NCI-H748 (cell line): ENCODE measurements around the gene NCKAP5.
A peak's percentile ranks its signal among the peaks of the same experiment; 100 is the strongest.
"Not testable (repeated sequence)": the region's sequence is repeated elsewhere in the genome, so short reads cannot be mapped to it uniquely, and the experiment has no call there.

Experiments
- DNase-seq: peaks from one replicate; lab custom pipeline; 2025; ENCODE audit not compliant: unreplicated experiment; lab: John Stamatoyannopoulos, UW

The NCKAP5 gene

GRCh38 chr2:132860220-132860619 is 708.0 kb downstream of the NCKAP5 start:
- no peak for DNase-seq

DNA sequence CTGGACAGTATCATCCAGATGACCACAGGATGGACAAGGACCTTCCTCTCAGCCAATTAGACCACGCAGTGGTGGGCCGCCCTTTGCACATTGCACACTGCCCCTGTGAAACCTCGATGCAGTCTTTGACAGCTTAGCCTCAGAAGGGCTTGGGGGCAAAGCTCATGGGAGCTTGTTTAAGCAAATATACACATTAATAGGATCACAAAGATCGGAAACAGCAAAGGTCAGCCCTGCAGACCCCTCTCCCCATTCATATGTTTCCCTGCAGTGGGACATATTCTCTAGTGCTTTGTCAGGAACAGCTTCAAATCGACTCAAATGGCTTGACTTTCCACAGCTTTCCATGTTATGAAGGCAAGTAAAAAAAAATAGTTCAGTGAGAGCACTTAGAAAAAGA is 708.7 kb downstream of the NCKAP5 start:
- no peak for DNase-seq

- no peak for DNase-seq
Measured at GRCh38 chr2:132857319-132857718, 710.9 kb downstream of the NCKAP5 start.

DNA sequence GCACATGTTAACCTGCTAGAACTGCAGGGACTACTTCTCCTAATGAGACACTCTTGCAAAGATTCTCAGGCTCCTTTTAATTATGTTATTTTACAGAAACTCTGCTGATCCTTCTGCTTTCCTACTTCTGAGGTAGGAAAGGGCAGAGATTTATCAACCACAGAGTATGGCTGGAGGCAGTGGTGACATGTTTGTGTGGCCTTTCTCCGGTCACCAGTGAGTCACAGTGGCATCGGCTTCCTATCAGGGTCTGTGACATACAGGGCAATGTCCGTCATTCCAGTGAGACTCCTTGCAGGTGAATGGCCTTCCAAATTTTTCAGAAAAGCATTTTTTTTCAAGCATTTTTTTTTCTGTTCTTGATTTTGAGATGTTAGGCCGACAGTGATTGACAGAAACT is 717.6 kb downstream of the NCKAP5 start:
- no peak for DNase-seq

DNA sequence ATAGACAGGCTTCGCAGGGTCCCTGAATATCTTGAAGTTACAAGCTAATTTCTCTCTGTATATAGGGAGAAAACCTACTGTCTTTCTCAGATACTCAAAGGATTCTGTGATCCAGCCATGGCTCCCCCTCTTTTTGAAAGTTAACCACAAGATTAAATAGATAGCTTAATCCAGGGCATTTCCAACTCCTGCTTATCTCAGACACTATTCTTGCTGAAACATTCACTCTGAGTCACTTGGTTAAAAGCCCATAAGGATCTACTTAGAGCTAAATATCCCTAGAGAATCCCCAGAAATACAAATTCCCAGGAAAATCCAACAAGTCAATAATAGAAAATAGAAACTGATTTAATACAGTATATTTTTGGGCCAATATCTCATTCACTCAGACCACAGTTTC is 719.1 kb downstream of the NCKAP5 start:
- DNase-seq, result no peak

DNA sequence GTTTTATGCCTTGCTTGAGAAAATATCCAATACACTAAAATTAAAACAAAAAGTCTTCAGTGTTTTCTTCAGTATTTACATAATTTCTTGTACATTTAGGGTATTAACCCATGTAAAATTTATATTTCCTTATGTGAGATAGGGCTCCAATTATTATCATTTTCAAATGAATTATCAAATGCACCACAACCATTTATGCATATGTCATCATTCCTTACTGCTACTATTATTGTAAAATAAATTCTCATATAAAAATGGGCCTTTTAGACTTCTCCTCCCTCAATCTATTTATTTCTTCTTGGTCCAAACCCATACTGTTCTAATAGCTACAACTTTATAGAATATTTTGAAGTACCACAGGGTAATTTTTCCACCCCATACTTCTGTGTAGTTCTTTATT is 722.9 kb downstream of the NCKAP5 start:
- no peak for DNase-seq

DNA sequence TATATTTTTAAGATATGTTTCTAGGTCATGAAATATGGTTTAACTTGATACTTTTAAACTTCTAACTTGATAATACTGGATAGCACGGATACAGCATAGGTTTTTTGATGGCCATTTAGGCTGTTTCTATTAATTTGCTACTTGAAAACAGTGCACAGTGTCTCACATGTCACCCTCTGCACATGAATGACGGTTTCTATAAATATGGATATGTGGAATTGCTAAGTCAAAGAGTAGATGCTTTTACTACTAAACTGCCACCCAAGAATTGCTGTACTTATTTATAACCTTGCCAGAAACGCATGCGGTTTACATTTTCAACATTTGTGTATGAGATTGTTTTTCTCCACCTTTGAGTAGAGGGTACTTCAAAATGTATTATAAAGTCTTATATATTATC is 723.7 kb downstream of the NCKAP5 start:
- DNase-seq, result no peak

- no peak for DNase-seq
Measured at GRCh38 chr2:132837769-132838168, 730.5 kb downstream of the NCKAP5 start.

DNA sequence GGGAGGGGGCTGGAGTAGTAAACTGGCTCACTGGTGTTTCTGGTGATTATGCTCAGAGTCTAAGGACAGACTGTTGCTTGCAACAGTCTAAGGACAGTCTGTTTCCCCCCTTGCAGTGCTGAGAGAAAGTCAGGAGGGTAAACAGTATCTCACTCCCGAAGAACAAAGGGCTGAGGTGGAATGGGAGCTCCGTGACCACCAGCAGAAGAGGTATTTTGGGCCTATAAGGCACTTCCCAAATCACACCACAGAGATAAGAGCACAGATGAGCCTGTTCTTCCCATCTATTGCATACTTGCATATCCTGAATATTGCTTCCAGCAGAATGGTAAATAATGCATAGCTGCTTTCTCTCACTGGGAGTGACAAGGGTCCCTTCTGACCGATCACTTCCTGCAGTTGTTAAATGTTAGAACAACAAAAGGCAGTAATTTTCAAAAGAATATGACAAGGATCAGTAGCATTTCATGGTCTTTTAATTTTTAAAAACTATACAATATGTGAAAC is 737.9 kb downstream of the NCKAP5 start:
- no peak for DNase-seq

GRCh38 chr2:132825601-132826000 is 742.7 kb downstream of the NCKAP5 start:
- DNase-seq, result peak; percentile 69

DNA sequence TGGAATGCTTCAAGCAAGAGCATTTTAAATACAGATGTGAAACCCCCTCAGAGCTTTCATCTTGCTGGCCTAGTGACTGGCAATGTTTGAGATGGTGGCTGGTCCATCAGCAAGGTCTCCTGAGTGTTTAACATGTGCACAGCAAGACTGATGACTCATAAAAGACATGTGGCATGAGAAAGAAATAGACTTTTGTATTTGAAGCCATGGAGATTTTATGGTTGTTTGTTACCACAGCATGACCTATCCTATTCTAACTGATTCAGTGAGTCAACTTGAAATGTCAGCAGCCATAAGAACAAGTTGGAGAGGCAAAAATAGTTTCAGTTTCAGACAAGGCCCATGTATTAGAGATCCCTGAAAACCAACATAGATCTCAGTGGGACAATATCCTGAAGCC is 743.5 kb downstream of the NCKAP5 start:
- DNase-seq, result no peak

DNA sequence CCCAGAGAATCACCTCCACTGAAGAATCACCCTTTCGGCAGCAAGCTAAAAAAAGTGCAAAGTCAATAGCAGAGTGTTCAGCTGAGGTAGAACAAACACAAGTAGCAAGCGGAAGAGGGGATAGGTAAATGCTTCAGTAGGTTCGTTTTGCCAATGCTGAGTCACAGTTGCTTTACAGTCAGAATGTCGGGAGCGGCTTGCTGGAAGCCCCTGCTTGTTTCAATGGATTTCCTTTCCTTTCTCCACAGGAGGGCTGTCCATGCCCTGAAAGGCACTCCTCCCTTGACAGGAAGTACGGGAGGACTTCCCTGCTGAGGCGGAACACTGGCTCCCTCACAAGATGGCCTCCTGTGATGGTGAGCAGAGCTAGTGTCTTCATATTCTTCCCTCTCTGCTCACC is 752.0 kb downstream of the NCKAP5 start:
- DNase-seq, result peak; percentile 11

DNA sequence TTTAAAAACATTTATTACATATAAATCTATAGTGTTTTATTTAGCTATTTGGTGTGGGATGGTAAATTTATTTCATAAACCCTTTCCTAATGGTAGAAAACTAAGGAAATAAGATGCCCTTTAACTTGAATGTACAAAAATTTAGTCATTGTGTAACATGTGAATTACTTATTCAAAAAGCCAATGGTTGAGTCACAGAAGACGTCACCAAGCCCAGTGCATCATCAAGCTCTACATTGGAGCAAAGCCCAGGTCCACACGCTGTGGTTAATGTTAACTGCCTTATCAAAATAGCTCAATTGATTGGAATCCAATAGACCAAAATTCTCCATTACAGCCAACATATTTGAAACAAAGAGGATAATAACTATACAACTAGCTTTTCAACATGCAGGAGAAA is 752.7 kb downstream of the NCKAP5 start:
- DNase-seq, result no peak

- DNase-seq, result no peak
Measured at GRCh38 chr2:132814651-132815050, 753.6 kb downstream of the NCKAP5 start.

DNA sequence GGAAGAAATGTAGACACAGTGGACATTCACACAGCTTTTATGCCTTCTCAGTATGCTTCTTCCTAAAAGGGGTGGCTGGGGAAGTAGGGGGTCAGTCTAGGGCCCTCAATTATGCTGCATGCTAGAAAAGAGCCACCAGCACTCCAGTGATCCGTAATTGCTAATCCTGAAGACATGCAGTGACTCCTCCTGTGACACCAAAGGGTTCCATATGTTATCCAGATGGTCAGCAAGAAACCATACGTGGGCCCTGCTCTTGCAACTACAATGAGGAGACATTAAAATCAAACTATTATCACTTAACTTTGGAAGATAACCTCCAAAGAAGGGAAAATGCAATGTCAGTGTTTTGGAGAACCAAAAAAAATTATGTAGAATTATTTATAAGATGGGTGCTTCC is 754.8 kb downstream of the NCKAP5 start:
- DNase-seq, result no peak

DNA sequence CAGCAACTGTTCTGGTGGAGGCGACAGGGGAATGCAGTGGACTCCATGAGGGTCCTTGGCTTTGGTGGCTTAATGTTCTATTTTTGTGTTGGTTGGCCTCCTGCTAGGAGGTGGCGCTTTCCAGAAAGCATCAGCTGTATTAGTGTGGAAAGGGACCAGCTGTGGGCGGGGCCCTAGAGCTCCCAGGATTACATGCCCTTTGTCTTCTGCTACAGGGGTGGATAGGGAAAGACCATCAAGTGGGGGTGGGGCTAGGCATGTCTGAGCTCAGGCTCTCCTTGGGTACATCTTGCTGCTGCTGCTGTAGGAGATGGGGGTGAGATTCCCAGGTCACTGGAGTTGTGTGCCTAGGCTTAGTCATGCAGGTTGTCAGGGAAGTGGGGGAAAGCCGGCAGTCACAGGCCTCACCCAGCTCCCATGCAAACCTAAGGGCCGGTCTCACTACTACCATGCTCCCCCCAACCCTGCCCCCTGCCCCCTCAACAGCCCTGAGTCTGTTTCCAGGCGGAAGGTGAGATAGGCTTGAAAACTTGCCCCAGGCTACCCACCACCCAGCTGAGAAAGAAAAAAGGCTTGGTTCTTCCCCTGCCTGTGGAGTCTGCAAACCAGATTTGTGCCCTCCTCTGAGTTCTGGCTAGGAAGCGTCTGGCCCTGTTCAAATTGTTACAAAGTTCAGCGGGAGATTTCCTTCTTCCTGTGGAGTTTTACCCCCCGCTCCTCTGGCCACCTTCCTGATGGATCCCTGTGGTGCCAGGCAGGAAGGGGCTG is 756.9 kb downstream of the NCKAP5 start:
- DNase-seq, result no peak

GRCh38 chr2:132809962-132810361 is 758.3 kb downstream of the NCKAP5 start:
- DNase-seq, result not testable (repeated sequence)

DNA sequence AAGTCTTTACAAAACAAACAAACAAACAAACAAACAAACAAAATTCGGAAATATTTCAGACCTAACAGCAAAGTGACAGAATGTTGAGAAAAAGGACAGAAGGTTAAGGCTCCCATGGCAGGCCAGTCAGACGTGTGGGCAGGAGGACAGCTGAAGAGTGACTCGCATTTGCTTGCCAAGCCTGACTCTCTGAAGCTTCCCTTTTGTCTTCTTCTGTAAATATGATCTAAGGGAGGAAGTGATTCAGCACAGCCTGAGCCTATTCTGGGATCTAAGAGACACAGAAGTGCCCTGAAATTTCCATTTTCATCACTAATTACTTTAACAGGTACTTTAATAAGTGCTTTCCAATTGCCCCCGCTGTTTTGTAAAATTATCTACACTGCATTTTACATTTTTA is 764.2 kb downstream of the NCKAP5 start:
- DNase-seq, result peak; percentile 70

DNA sequence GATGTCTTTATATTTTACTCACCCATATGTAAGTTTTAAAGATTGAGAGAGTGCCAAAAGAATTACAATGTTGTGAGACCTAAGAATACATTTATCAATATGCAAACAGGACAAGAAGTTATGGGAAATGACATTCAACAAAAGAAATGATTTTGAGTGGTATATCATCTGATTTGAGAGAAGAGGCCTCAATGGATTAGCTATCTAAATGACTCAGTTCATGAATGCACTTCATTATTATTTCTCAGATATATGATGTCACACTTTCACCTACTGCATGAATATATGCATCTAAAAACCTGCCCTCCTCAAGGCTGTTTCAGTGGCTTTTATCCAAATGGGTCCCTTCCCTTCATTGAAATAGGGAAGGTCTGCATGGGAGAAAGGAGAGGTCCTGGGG is 769.9 kb downstream of the NCKAP5 start:
- no peak for DNase-seq

DNA sequence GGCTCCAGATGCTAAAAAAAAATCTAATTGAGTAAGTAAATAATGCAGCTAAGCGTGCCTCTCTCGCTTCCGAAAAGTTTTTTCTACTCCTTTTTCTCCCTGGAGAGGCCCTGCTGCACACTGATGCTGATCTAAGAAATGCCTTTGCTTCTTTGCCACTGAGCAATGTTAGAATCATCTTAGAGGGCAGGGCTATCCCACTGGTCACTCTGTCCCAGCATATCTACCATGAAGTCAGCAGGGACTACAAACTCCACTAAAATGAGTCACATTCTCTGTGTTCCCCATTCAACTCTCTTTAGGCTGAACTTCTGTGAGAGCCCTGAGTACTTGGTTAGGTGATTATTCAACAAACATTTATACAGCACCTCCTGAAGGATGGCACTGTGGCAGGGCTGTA is 770.7 kb downstream of the NCKAP5 start:
- no peak for DNase-seq

GRCh38 chr2:132797071-132797470 is 771.2 kb downstream of the NCKAP5 start:
- DNase-seq, result no peak

- DNase-seq, result no peak
Measured at GRCh38 chr2:132795220-132795619, 773.0 kb downstream of the NCKAP5 start.

GRCh38 chr2:132793532-132793931 is 774.7 kb downstream of the NCKAP5 start:
- no peak for DNase-seq
